ENCODE results near the gene ZFR. TPM values are rescaled to one million over a fixed set of nuclear protein-coding genes. Genes with fewer than 3 reads are reported as not detected.

The ZFR gene
- total RNA-seq, 4 donors from 2014 or later = 44.9 to 61.6 (median 52.7) TPM

GRCh38 chr5:32353420-32353819, 91.1 kb downstream of the ZFR start:
- no peak for DNase-seq (ENCODE audit: low spot score in 2 of 2)
- no peak overlapping the region for H3K4me3 ChIP-seq (ENCODE audit: low read depth, poor library complexity, severe bottlenecking)
- no peak for TF ChIP-seq POLR2A (IDR thresholded peaks at IDR 0.05)
- TF ChIP-seq, protein P1, sequence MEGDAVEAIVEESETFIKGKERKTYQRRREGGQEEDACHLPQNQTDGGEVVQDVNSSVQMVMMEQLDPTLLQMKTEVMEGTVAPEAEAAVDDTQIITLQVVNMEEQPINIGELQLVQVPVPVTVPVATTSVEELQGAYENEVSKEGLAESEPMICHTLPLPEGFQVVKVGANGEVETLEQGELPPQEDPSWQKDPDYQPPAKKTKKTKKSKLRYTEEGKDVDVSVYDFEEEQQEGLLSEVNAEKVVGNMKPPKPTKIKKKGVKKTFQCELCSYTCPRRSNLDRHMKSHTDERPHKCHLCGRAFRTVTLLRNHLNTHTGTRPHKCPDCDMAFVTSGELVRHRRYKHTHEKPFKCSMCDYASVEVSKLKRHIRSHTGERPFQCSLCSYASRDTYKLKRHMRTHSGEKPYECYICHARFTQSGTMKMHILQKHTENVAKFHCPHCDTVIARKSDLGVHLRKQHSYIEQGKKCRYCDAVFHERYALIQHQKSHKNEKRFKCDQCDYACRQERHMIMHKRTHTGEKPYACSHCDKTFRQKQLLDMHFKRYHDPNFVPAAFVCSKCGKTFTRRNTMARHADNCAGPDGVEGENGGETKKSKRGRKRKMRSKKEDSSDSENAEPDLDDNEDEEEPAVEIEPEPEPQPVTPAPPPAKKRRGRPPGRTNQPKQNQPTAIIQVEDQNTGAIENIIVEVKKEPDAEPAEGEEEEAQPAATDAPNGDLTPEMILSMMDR (IDR thresholded peaks at IDR 0.05) = no peak
- intact Hi-C loops (cut with DNase I; ENCODE audit: low total_unique reads) = no loop called here
- WGBS, 2 donors = 90 to 95% methylated on average over 9 of the region's 9 CpGs

- intact Hi-C loops (cut with DNase I; ENCODE audit: low total_unique reads) = no loop called here
- 84 to 97% methylated on average over 8 of the region's 8 CpGs for WGBS, 2 donors
- TF ChIP-seq, protein P1 (IDR thresholded peaks at IDR 0.05) = no peak
Observed at GRCh38 chr5:32352685-32353084, 91.9 kb downstream of the ZFR start.

DNA sequence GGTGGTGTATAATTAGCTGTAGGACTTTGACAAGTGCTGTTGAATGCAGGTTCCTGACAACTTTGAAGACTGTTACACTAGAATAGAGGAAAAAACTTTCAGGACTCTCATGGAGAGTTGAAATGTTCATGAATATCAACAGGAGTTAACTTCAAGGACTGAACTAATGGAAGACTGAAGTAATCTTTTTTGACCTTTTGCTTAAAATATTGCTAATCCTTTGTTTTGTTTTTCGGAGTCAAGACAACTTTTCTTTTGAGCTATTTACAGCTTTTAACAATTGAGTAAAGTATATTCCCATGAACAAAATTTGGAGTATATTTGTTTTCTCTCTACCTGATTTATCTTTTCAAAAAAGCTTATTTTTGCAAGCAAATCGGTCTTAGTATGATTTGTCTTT, 97.7 kb downstream of the ZFR start:
- WGBS, 2 donors = 72 to 92% methylated on average over 2 of the region's 2 CpGs

More at GRCh38 chr5:32352685-32353084, 91.9 kb downstream of the ZFR start:
- DNase-seq (ENCODE audit: low spot score in 2 of 2) = no peak
- no peak overlapping the region for H3K4me3 ChIP-seq (ENCODE audit: low read depth, poor library complexity, severe bottlenecking)

DNA sequence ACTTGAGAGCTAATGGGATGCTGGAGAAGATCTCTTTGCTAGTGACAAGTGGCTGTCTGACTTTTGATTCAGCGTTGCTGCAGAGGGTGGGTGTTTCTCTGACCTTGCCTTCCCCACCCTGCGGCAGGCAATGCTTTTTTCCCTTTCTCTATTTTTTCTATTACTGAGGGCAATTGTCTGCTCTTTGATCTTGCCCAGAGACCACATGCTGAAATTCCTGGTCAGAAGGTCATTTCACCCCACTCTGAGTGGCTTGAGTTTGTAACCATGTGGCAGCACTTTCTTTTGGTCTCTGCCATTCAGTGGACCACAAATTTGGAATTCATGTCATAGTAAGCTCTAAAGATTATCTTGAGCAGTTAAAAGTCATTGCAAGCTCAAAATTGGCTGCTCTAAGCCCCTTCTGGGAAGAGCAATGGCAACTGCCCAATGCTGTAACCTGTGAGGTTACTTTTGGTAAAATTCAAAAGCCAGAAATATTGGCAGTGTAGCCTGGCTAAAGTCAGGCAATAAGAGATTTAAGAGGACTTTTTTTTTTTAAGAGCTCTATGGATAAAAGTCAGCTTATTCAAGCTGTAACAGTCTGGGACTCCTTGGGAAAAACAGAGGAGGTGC, 101.4 kb downstream of the ZFR start:
- WGBS, 2 donors = 90 to 97% methylated on average over 2 of the region's 2 CpGs
- H3K4me3 ChIP-seq (ENCODE audit: low read depth, poor library complexity, severe bottlenecking) = no peak overlapping the region
- DNase-seq (ENCODE audit: low spot score in 2 of 2) = no peak
- intact Hi-C loops (cut with DNase I; ENCODE audit: low total_unique reads) = no loop called here
- TF ChIP-seq, protein P1 (IDR thresholded peaks at IDR 0.05) = no peak
- no peak for TF ChIP-seq POLR2A (IDR thresholded peaks at IDR 0.05)

More for the DNA sequence above, 97.7 kb downstream of the ZFR start:
- DNase-seq (ENCODE audit: low spot score in 2 of 2) = no peak
- intact Hi-C loops (cut with DNase I; ENCODE audit: low total_unique reads) = no loop called here
- H3K4me3 ChIP-seq (ENCODE audit: low read depth, poor library complexity, severe bottlenecking) = no peak overlapping the region
- no peak for TF ChIP-seq POLR2A (IDR thresholded peaks at IDR 0.05)
- TF ChIP-seq, protein P1 (IDR thresholded peaks at IDR 0.05) = no peak

GRCh38 chr5:32342656-32343055, 101.9 kb downstream of the ZFR start:
- no peak for TF ChIP-seq POLR2A (IDR thresholded peaks at IDR 0.05)
- TF ChIP-seq, protein P1 (IDR thresholded peaks at IDR 0.05) = no peak
- DNase-seq (ENCODE audit: low spot score in 2 of 2) = no peak
- intact Hi-C loops (cut with DNase I; ENCODE audit: low total_unique reads) = no loop called here
- no peak overlapping the region for H3K4me3 ChIP-seq (ENCODE audit: low read depth, poor library complexity, severe bottlenecking)
- WGBS, 2 donors = 56 to 57% methylated on average over 4 of the region's 4 CpGs

GRCh38 chr5:32339878-32340277, 104.7 kb downstream of the ZFR start:
- WGBS, 2 donors = 71 to 88% methylated on average over 4 of the region's 4 CpGs

More at GRCh38 chr5:32339878-32340277, 104.7 kb downstream of the ZFR start:
- intact Hi-C loops (cut with DNase I; ENCODE audit: low total_unique reads) = loop anchor here (10.0 kb wide), 1 partner anchor 105 kb away; no protein-coding TSS in a partner anchor
- DNase-seq (ENCODE audit: low spot score in 2 of 2) = no peak
- TF ChIP-seq POLR2A (IDR thresholded peaks at IDR 0.05) = no peak
- TF ChIP-seq, protein P1 (IDR thresholded peaks at IDR 0.05) = no peak
- no peak overlapping the region for H3K4me3 ChIP-seq (ENCODE audit: low read depth, poor library complexity, severe bottlenecking)

All from lower leg skin (tissue), 4 donors.